Nucleus accumbens (tissue), 56 donors: ENCODE data around the gene MBNL3.
"Not testable (repeated sequence)": the region's sequence is repeated elsewhere in the genome, so short reads cannot be mapped to it uniquely, and the experiment has no call there.

Source experiments
- DNase-seq, 56 donors: peaks; one replicate each; lab custom pipeline; 2025; lab: John Stamatoyannopoulos, UW

The MBNL3 gene

DNA sequence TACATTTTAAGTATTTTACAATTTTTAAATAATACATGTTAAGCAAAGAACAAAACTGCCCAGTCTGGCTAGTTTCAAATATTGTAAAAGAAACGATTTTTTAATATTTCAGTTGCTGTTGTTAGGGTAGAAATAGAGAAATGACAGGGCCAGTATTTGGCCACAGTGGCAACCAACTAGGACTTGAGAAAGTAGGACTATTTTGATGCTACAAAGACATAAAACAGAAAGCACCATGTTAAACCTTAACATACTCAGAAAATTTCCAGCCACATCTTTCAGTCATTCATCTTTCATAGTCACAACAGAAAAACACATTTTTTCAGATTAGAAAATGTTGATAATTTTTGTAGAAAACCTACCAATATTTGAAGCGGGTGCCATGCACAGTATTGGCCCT, 104.5 kb downstream of the MBNL3 start:
- DNase-seq: no peak

DNA sequence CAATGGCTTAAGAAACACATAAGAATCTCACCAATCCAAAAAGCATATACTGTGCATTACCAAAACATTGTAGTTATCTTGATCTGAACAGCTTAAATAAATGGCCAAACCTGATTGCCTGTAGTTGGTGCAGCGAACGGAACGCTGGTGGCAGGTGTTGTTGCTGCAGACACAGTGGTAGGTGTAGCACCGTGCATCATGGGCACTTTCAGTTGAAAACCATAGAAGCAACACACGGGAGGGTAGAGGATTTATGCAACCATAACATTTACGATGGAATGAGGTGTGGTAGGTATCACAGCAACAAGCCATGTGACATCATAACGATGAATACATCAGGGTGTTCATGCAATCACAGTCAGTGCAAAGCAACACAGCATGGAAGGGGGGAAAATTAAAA, 106.8 kb downstream of the MBNL3 start:
- DNase-seq: no peak

DNA sequence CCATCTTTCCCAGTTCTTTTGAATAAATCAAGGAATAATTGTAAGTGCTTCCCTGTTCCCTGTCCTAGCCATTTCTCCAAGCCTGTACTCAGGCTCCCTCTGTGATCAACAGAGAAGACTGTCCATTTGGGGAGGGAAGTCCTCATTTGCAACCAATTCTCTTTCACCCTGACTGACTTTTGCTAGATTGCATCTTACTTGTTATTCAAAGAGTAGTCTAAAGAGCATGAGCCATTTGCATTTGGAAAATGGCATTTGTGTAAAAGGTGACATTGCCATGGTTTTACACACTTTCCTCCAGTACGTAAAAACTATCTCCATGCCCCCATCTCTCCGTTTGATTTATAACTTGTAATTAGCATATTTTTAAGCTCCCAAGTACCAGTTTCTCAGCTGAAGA, 110.6 kb downstream of the MBNL3 start:
- no peak for DNase-seq

DNA sequence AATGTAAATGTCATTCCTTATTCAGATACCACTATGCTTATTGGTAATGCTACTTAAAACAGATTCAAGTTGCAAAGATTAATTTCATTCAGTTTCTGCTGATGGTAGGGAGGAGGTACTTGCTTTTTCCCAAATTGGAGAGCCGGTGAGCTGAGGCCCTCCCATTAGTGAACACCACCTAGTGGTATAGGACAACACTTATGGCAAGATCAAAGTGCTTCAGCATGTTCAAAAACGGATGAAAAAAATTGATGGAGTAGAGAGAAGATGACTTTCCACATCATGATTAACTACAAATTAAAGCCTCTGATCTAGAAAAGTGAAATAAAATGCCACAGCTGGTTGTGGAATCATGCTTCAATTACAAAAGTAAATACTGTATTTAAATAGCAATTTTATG, 112.9 kb downstream of the MBNL3 start:
- DNase-seq: no peak

DNA sequence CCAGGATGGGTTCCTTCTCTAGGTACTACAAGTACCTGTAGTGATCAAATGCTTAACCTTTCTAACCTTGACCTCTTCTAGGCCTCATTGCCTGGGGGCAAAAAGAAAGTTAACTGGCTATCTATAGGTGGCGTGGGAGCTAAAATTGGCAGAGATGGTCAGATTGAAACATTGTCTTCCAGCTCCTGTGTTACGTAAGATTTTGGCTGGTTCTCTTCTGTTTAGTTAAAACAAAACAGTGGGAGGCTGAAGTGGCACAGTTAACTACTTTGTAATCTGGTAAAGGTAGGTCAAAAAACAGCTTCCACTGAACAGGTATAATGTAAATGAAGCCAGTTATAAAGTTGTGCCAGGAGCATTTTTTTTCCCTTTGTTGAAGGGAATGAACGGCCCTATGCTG, 115.2 kb downstream of the MBNL3 start:
- DNase-seq: no peak

DNA sequence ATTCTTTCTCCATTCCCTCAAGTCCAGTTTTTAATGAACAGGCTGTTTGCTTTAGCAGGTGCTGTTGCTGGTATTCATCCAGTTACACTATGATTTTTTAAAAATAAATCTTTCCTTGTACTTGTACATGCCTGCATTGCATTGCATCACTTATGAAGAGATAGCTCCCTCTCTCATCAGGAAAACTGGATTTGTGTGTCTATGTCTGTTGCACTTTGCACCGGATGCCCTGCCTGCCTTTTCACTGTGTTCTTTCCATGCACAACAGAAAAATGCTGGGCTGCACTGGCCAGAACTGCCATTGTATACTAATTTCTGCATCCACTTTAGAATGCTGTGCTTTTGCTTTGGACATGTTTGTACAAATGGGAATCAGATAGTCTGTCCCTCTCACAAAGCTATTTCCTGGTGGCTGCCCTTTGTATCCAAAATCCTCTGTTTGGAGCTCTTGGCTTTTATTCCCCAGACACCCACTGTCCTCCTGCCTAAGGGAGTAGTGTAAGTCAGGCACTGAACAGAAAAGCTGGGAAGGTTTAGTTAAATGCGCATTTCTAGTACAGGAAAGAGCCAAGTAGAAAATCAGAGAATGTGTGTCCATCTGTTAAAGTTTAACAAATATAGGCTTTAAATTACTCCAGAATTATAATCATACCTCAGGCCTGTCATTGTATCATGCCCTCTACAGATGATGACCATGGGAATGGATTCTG, 119.1 kb downstream of the MBNL3 start:
- no peak for DNase-seq

DNA sequence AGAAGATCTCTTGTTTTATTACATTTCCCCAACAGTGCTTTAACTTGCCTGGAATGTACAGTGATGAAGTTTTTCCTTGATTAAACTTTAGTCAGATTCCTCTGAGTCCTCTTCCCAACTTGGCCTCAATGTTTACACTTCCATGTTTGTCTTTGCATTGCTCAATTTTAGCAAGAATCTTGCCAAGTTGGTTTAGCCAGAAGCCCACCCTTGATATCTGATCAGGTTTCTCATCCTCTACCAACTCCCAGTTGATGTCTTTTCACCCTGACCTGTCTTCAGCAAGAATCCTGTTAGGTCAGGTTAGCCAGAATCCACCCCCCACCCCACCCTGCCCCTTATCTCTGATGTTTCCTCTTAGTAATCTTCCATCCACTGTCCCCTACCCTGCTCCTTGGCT, 120.9 kb downstream of the MBNL3 start:
- no peak for DNase-seq

DNA sequence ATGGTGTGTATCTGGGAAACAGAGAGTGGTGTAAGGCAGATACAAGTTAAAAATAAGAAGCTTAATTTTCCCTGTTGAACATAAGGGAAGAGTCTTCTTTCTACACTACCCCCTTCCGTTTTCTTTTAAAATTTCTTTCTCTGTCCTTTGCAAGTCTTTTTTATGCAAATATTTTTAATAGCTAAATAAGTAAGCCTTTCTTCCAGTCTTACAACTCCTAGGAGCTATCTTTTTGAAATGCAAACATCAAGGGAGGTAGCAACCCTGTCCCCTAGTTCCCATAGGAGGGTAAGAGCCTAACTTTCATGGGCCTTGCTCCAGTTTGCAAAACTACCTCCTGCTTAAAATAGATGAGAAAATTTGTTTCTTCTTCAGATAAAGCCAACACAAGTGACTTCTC, 121.5 kb downstream of the MBNL3 start:
- DNase-seq: no peak

DNA sequence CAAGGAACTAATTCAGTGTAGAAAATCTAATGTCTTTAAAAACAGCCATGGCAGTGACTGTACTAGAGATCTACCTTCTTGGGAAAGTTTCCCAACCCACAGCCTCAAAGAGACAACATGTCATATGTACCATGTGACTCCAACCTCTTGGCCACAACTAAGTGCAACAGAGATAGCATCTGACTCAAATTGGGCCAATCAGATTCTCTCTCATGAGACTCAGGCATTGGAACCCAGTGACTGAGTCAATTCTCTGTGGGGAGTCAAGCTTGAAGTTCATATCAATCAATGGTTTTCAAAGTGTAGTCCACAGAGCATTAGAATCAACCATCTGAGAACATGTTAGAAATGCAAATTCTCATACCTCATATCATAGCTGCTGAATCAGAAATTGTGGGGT, 123.3 kb downstream of the MBNL3 start:
- no peak for DNase-seq

DNA sequence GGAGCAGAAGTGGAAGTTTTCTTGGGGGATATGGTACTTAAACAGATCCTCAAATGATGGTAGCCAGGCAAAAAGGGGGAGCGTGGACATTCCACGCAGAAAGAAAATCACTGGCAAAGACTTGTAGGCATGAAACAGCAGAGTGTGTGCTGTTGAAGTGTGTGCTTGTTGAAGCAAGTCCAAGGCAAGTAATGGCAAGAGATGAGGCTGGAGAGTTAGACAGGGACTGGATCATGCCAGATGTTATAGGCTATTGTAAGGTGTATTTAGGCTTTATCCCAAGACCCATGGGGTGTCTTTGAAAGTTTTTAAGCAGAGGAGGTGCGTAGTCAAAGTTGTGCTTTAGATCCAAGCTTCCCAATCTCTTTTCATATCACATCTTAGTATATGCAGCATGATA, 124.5 kb downstream of the MBNL3 start:
- DNase-seq: no peak

DNA sequence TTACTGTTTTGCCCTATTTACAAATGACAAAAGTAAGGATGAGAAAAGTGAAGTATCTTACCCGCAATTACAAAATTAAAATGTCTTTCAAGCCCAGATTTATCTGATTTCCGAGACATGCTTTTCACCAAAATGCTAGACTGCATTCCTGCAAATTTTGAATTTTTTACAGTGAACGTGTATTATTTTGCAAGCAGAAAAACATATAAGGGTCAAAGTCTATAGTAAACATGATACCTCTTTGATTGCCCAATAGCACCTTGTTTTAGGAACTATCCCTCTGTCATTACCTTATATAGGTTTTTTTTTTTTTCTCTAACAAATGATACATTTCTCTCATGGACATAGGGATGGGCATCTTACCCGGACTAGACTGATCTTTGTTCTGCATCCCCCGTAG, 135.4 kb downstream of the MBNL3 start:
- DNase-seq: no peak

DNA sequence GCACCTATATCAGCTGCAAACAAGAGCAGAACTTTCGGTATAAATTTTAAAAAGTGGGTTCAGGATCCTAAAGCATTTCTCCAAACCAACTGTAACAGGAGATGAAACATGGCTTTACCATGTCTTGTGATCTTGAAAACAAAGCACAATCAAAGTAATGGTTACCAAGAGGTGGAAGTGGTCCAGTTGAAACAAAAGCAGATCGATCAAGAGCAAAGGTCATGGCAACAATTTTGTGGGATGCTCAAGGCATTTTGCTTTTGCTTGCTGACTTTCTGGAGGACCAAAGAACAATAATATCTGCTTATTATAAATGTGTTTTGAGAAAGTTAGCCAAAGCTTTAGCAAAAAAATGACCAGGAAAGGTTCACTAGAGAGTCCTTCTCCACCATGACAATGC, 152.7 kb downstream of the MBNL3 start:
- no peak for DNase-seq

DNA sequence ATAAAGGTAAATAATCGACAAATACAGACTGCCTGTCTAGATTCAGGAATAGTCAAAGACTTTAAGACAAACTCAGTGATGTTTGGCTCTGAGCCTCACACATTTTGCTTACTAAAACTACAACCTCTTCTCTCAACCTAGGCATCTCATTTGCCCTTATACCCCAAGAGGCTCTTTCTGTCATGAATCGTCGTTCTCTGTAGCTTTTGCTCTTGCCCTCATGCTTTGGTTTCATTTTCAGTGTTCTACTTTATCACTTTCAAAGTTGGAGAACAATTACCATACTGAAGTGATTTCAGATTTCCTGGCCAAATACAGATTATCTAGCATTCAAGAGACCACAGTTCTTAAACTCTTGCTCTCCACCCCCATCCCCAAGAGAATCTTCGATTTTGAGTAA, 155.5 kb downstream of the MBNL3 start:
- no peak for DNase-seq

DNA sequence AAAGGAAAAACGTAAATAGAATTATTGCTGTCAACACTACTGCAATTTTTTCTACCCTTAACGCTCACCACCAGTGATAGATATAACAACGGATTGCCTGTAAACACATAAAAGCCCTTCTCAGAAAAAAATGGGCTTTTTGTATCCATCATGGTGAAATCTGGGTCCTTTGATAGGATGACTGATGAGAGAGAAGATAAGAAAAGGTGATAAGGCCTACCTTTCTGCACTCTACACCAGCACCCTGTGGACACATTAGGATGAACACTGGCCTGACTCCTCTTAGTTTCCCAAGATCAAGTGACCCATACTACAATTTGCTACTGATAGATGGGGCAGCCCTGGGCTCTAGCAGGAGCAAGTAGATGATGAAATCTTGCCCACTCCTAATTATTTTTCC, 157.3 kb downstream of the MBNL3 start:
- no peak for DNase-seq

DNA sequence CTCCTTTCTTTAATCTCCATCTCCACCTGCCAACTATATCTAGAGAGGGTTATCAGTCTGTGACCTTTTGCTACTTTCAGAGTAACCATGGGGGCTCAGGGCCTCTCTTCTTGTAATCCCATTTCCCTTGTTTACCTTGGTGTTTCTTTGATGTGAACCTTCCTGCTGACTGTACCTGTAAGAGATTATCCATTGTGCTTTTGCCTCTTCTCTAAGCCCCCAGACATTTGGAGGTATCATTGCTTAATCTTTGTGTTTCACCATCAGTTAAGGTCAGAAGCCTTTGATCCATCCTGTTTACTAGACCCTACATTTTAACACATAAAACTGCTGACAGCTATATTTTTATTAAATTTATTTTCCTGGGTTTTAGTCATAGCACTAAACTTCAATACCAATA, 157.8 kb downstream of the MBNL3 start:
- DNase-seq: no peak

DNA sequence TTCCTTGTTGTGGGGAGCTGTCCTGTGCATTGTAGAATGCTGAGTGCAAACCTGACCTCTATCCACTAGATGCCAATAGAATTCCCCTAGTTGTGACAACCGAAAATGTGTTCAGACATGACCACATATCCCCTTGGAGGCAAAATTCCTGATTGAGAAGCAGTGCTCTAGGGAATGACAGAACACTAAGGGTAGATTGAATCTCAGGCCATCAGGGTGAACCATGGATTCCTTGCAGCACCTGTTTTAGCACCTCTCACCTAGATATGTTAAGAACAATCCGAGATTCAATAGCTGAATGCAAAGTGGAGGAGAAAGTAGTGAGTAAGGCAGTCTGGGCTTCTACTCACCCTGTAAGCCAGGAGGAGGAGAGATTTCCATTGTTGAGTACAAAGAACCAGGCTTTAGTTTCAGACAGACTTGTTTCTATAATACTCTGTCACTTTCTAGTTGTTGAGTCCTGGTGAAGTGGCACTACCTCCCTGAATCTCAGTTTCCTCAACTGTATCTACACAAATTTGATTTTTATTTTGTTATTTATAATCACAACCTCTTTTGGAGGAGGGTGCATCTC, 158.6 kb downstream of the MBNL3 start:
- no peak for DNase-seq

DNA sequence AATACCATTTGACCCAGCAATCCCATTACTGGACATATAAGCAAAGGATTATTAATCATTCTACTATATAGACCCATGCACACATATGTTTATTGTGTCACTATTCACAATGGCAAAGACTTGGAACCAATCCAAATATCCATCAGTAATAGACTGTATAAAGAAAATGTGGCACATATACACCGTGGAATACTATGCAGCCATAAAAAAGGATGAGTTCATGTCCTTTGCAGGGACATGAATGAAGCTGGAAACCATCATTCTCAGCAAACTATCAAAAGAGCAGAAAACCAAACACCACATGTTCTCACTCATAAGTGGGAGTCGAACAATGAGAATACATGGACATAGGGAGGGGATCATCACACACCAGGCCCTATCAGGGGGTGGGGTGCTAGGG, 161.9 kb downstream of the MBNL3 start:
- DNase-seq: not testable (repeated sequence)
